IMR-90 (cell line): ENCODE data around the gene ZSCAN12. TPM values are rescaled to one million over a fixed set of nuclear protein-coding genes. Genes with fewer than 3 reads are reported as not detected.

Source experiments
- ATAC-seq: fragments of 200-7000 bp; cut with Tn5 transposase; 2 replicates; pipeline ENCODE4 v1.9.1; 2020; ENCODE audit warnings: low read depth, mild to moderate bottlenecking, moderate library complexity
- BruUV-seq: library from RNA; stranded (reverse); fragments of 400-500 nt; replicated peaks from 2 replicates; lab custom pipeline; 2021; lab: Mats Ljungman, UMichigan
- CTCF ChIA-PET: fragments of 300-600 bp; formaldehyde crosslinking; extraction: SDS; loops from one replicate; lab custom pipeline; 2021; ENCODE audit warnings: antibody characterized with exemption; lab: Yijun Ruan, JAX
- POLR2A ChIA-PET: fragments of 300-600 bp; sonication (Branson Sonifier 250); formaldehyde crosslinking; loops from one replicate; lab custom pipeline; 2022; ENCODE audit warnings: antibody characterized with exemption; ENCODE audit not compliant: unreplicated experiment; lab: Charles Lee
- DNase-seq: peaks from one replicate; pipeline ENCODE4 v3.0.0; 2013
- H2AFZ ChIP-seq: replicated peaks from 2 replicates; pipeline ENCODE3; 2013; ENCODE audit warnings: low read length, mild to moderate bottlenecking; ENCODE audit not compliant: poor library complexity
- H2AK5ac ChIP-seq: 2 replicates; pipeline ENCODE4 v1.6.1; 2013; ENCODE audit warnings: low read depth, low read length, inconsistent platforms
- H2AK9ac ChIP-seq: replicated peaks from 2 replicates; pipeline ENCODE3; 2013; ENCODE audit warnings: mild to moderate bottlenecking, low read depth, low read length, moderate library complexity; ENCODE audit not compliant: poor library complexity
- H2BK120ac ChIP-seq: 2 replicates; pipeline ENCODE4 v1.6.1; 2013; ENCODE audit warnings: low read depth, low read length, inconsistent platforms
- H2BK15ac ChIP-seq: 3 replicates; pipeline ENCODE4 v1.6.1; 2013; ENCODE audit warnings: low read depth, low read length, inconsistent platforms
- H2BK20ac ChIP-seq: 2 replicates; pipeline ENCODE4 v1.6.1; 2013; ENCODE audit warnings: low read depth, mild to moderate bottlenecking, inconsistent platforms, low read length, moderate library complexity
- H2BK5ac ChIP-seq: 2 replicates; pipeline ENCODE4 v1.6.1; 2013; ENCODE audit warnings: mild to moderate bottlenecking, low read depth, low read length, inconsistent platforms; ENCODE audit not compliant: poor library complexity, severe bottlenecking
- H3K14ac ChIP-seq: replicated peaks from 2 replicates; pipeline ENCODE4 v1.6.1; 2013; ENCODE audit warnings: low read depth, low read length, inconsistent platforms
- H3K18ac ChIP-seq: 2 replicates; pipeline ENCODE4 v1.6.1; 2013; ENCODE audit warnings: low read depth, low read length, control low read depth
- H3K23ac ChIP-seq: 2 replicates; pipeline ENCODE4 v1.6.1; 2013; ENCODE audit warnings: low read depth, low read length, inconsistent platforms
- H3K27ac ChIP-seq: 2 replicates; pipeline ENCODE4 v1.5.1; 2013; ENCODE audit warnings: mild to moderate bottlenecking, control low read depth, low read length; ENCODE audit not compliant: insufficient read depth
- H3K27me3 ChIP-seq: 2 replicates; pipeline ENCODE4 v1.6.1; 2013; ENCODE audit warnings: low read length; ENCODE audit not compliant: control insufficient read depth, insufficient read depth
- H3K36me3 ChIP-seq: 2 replicates; pipeline ENCODE4 v1.6.1; 2013; ENCODE audit warnings: low read length, mixed read lengths; ENCODE audit not compliant: control insufficient read depth, insufficient read depth
- H3K4ac ChIP-seq: 2 replicates; pipeline ENCODE4 v1.6.1; 2013; ENCODE audit warnings: low read depth, low read length, inconsistent platforms
- H3K4me1 ChIP-seq: 2 replicates; pipeline ENCODE4 v1.6.1; 2013; ENCODE audit warnings: low read length, mixed read lengths; ENCODE audit not compliant: control insufficient read depth, insufficient read depth
- H3K4me2 ChIP-seq: 2 replicates; pipeline ENCODE4 v1.6.1; 2013; ENCODE audit warnings: low read depth, mild to moderate bottlenecking, control low read depth, low read length, moderate library complexity
- H3K4me3 ChIP-seq: 2 replicates; pipeline ENCODE4 v1.5.1; 2013; ENCODE audit warnings: low read depth, mild to moderate bottlenecking, control low read depth, low read length, moderate library complexity; ENCODE audit not compliant: insufficient read depth
- H3K56ac ChIP-seq: 2 replicates; pipeline ENCODE4 v1.6.1; 2013; ENCODE audit warnings: low read length, inconsistent platforms; ENCODE audit not compliant: insufficient read depth; ENCODE audit errors: extremely low read depth
- H3K79me1 ChIP-seq, 2 experiments: 2 replicates each; pipeline ENCODE4 v1.6.1; 2013; ENCODE audit warnings: low read length in 2 of 2, inconsistent platforms in 1 of 2, low read depth in 1 of 2
- H3K9ac ChIP-seq: 2 replicates; pipeline ENCODE4 v1.6.1; 2013; ENCODE audit warnings: low read depth, low read length, control low read depth
- H3K9me1 ChIP-seq: 2 replicates; pipeline ENCODE4 v1.6.1; 2013; ENCODE audit warnings: low read length, inconsistent platforms; ENCODE audit not compliant: insufficient read depth
- H3K9me3 ChIP-seq: 2 replicates; pipeline ENCODE4 v1.6.1; 2013; ENCODE audit warnings: low read length; ENCODE audit not compliant: control insufficient read depth, insufficient read depth
- H4K20me1 ChIP-seq: 2 replicates; pipeline ENCODE4 v1.6.1; 2013; ENCODE audit warnings: low read length, inconsistent platforms; ENCODE audit not compliant: insufficient read depth
- H4K5ac ChIP-seq: 2 replicates; pipeline ENCODE4 v1.6.1; 2013; ENCODE audit warnings: mild to moderate bottlenecking, low read depth, low read length, control low read depth
- H4K8ac ChIP-seq, 2 experiments: 2 replicates each; pipeline ENCODE4 v1.6.1; 2013; ENCODE audit warnings: low read depth in 2 of 2, low read length in 2 of 2, control low read depth in 1 of 2, inconsistent platforms in 1 of 2
- H4K91ac ChIP-seq: 2 replicates; pipeline ENCODE4 v1.6.1; 2013; ENCODE audit warnings: low read depth, low read length, inconsistent platforms; ENCODE audit not compliant: insufficient read depth
- BHLHE40 ChIP-seq: fragments of 150-350 bp; IDR thresholded peaks from 2 replicates; pipeline ENCODE4 v1.6.1; 2016; ENCODE audit warnings: mild to moderate bottlenecking, low read depth, low read length
- CHD1 ChIP-seq: IDR thresholded peaks from 2 replicates; pipeline ENCODE4 v1.6.1; 2012; ENCODE audit warnings: low read depth, low read length, improper control_type of control experiment
- MXI1 ChIP-seq: IDR thresholded peaks from 2 replicates; pipeline ENCODE4 v1.6.1; 2012; ENCODE audit warnings: low read depth, mild to moderate bottlenecking, low read length, moderate library complexity, borderline replicate concordance
- NFE2L2 ChIP-seq: fragments of 150-350 bp; IDR thresholded peaks from 2 replicates; pipeline ENCODE4 v1.6.1; 2016; ENCODE audit warnings: low read depth, mild to moderate bottlenecking, low read length
- POLR2A ChIP-seq: IDR thresholded peaks from 2 replicates; pipeline ENCODE4 v1.6.1; 2012; ENCODE audit warnings: mild to moderate bottlenecking, low read depth, low read length
- RAD21 ChIP-seq: IDR thresholded peaks from 2 replicates; pipeline ENCODE4 v1.6.1; 2012; ENCODE audit warnings: low read length, improper control_type of control experiment
- RFX5 ChIP-seq: IDR thresholded peaks from 2 replicates; pipeline ENCODE4 v1.8.0; 2012; ENCODE audit warnings: low read depth, mild to moderate bottlenecking, low read length, moderate library complexity
- WGBS, 2 experiments: methylation state at CpG; one replicate each; pipeline versions ENCODE4 v1.1.5 to v1.1.7; 2013; ENCODE audit warnings: missing lambda C conversion rate in 2 of 2; ENCODE audit not compliant: insufficient read length in 1 of 2; ENCODE audit errors: extremely low coverage in 2 of 2; 5-methylcytosine and 5-hydroxymethylcytosine counted together
- dilution Hi-C: fragments of 300-500 bp; cut with HindIII; formaldehyde crosslinking; loops from one replicate; pipeline ENCODE4 v1.14.3; 2018; ENCODE audit warnings: low sequenced_read_pairs; ENCODE audit not compliant: unreplicated experiment
- in situ Hi-C: fragments of 300-500 bp; cut with MboI; formaldehyde crosslinking; loops from 3 replicates; pipeline ENCODE4 v1.14.3; 2019; ENCODE audit warnings: low sequenced_read_pairs, inconsistent platforms, mixed read lengths
- intact Hi-C: fragments of 100-400 bp; cut with micrococcal nuclease; formaldehyde crosslinking; loops from 2 replicates; pipeline ENCODE4 v1.10.0; 2022
- polyA plus RNA-seq, 3 experiments: library from polyadenylated mRNA; depleted of rRNA; stranded (reverse); fragments of >200 nt; gene quantifications; 2 replicates each; pipeline ENCODE4 v1.2.3, GENCODE V29; 2012; ENCODE audit warnings: low replicate concordance in 1 of 3
- total RNA-seq: library from RNA; depleted of rRNA; stranded (reverse); fragments of >200 nt; gene quantifications from 2 replicates; pipeline ENCODE4 v1.2.3, GENCODE V29; 2012

Gene ZSCAN12
- total and polyA plus RNA-seq, 2 of the 4 experiments (the other 2 are of a cell fraction) = 2.0 to 6.5 TPM

DNA sequence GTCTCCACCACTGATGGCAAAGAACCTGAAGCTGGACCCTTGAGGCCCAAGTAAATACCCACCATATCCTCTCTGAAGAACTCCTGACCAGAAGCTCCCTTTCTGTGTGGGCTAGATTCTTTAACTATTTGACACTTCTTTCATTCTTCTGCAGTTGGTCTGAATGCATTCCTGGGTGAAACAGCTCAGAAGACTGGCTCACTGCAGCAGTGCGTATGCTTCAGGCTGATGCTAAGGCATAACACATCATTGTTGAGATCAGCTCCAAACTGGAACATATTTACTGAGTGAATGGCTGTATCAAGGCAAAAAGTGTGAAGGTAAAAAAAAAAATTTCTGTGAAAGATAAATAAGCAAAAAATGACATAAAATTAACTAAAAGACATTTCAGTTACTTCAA is 24.0 kb upstream of the ZSCAN12 start:
- intact Hi-C loops = no loop called here
- WGBS, 2 experiments = no CpG with 5 or more reads among the region's 1 CpG

More for the DNA sequence above, 24.0 kb upstream of the ZSCAN12 start:
- ChIA-PET CTCF (interaction anchor here (0.8 kb wide), 1 partner anchor 319 kb away, joined by 4 read pairs; no protein-coding TSS in a partner anchor), POLR2A (no interaction called here)
- no peak overlapping the region for H2BK5ac ChIP-seq
- in situ Hi-C loops (no loop called here), dilution Hi-C loops (no loop called here)
- H3K9me3 ChIP-seq = 0 out of 2 replicates have a peak, but pooled peaks cover 2% of the 10 kb centered on the region
- H3K14ac ChIP-seq = no peak overlapping the region
- no peak overlapping the region for H2BK15ac ChIP-seq
- no peak overlapping the region for H2AK5ac ChIP-seq
- no peak for TF ChIP-seq CHD1
- no peak for TF ChIP-seq POLR2A
- TF ChIP-seq BHLHE40 = no peak
- no peak for TF ChIP-seq RAD21
- no peak for TF ChIP-seq MXI1
- TF ChIP-seq NFE2L2 = no peak
- no peak for TF ChIP-seq RFX5
- no peak overlapping the region for H2BK20ac ChIP-seq
- no peak overlapping the region for H4K8ac ChIP-seq
- H3K27ac ChIP-seq = no peak overlapping the region
- no peaks in the 10 kb centered on the region; a peak in 1 of 4 replicates for H3K79me1 ChIP-seq
- H3K4ac ChIP-seq = no peak overlapping the region
- no peaks in the 10 kb centered on the region for H4K20me1 ChIP-seq
- H3K9me1 ChIP-seq = no peaks in the 10 kb centered on the region
- H4K5ac ChIP-seq = no peak overlapping the region
- no peak for DNase-seq
- H3K4me3 ChIP-seq = no peak overlapping the region
- H3K23ac ChIP-seq = no peak overlapping the region
- H3K9ac ChIP-seq = no peak overlapping the region
- no peak overlapping the region for H3K56ac ChIP-seq
- no peak overlapping the region for H4K91ac ChIP-seq
- H3K27me3 ChIP-seq = no peaks in the 10 kb centered on the region
- no TSS peak for BruUV-seq
- H3K18ac ChIP-seq = no peak overlapping the region
- H3K4me1 ChIP-seq = no peaks in the 10 kb centered on the region
- H2BK120ac ChIP-seq = no peak overlapping the region
- peaks cover 8% of the 10 kb centered on the region for H3K36me3 ChIP-seq
- H2AFZ ChIP-seq = no peak overlapping the region
- no peak for ATAC-seq
- no peak overlapping the region for H3K4me2 ChIP-seq
- no peak overlapping the region for H2AK9ac ChIP-seq
